Measurements from ENCODE around the gene PDE6G. TPM values are rescaled to one million over a fixed set of nuclear protein-coding genes. Genes with fewer than 3 reads are reported as not detected.

The PDE6G gene
- 0.67 TPM for total RNA-seq
- polyA plus RNA-seq: 1 to 10 TPM in 2 of 4 donors, under 1 TPM in 1, not detected in 1; 0.94 to 1.4 (median 1.1) TPM

- no peak for DNase-seq
- Mint-ChIP-seq H3K4me1 (peaks cover 0 to 10% (median 0%) of the 10 kb centered on the region in 4 donors), H3K27ac (no peak within 1 kb of the TSS), H3K9me3 (peaks cover 0 to 2% (median 0%) of the 10 kb centered on the region in 7 donors), H3K4me3 (no peak within 1 kb of the TSS), H3K36me3 (no peaks in the 10 kb centered on the region), H3K27me3 (peaks cover 5% of the 10 kb centered on the region)
- no peak within 1 kb of the TSS for H3K4me3 ChIP-seq (ENCODE audit: low read depth, low read length)
- no peaks in the 10 kb centered on the region for H3K27me3 ChIP-seq (ENCODE audit: control insufficient read depth, insufficient read depth, low read length)
- no peaks in the 10 kb centered on the region for H3K36me3 ChIP-seq (ENCODE audit: control insufficient read depth, insufficient read depth, low read length)
- peaks cover 7% of the 10 kb centered on the region for H3K4me1 ChIP-seq (ENCODE audit: control insufficient read depth, insufficient read depth, low read length, poor library complexity, severe bottlenecking)
- no peaks in the 10 kb centered on the region for H3K9me3 ChIP-seq (ENCODE audit: control insufficient read depth in 2 of 2, low read length in 2 of 2)
- no peak within 1 kb of the TSS for H3K27ac ChIP-seq (ENCODE audit: insufficient read depth, low read length, poor library complexity, severe bottlenecking)
- no peak for ATAC-seq (ENCODE audit: low read depth in 2 of 2)
Measured at GRCh38 chr17:81656118-81656743, at the start of gene PDE6G. Gene PDE6G, minus strand, starts transcription at chr17:81656542. Its CDS starts 3,237 bp downstream, at chr17:81653305.

GRCh38 chr17:81705518-81706231 lies 49.3 kb upstream of the PDE6G start:
- Mint-ChIP-seq H3K4me1 (peaks cover 0 to 46% (median 6%) of the 10 kb centered on the region in 4 donors), H3K4me3 (peak overlapping the region; percentile 19 to 85 (median 52)), H3K9me3 (no peaks in the 10 kb centered on the region), H3K27me3 (no peaks in the 10 kb centered on the region), H3K27ac (peak overlapping the region in 1 of 3 donors; percentile 91), H3K36me3 (peaks cover 7% of the 10 kb centered on the region)
- DNase-seq (no peak), ATAC-seq (ENCODE audit: low read depth in 2 of 2) (no peak)
- H3K27me3 ChIP-seq (ENCODE audit: control insufficient read depth, insufficient read depth, low read length): no peaks in the 10 kb centered on the region
- no peak overlapping the region for H3K4me3 ChIP-seq (ENCODE audit: low read depth, low read length)
- no peak overlapping the region for H3K27ac ChIP-seq (ENCODE audit: insufficient read depth, low read length, poor library complexity, severe bottlenecking)
- H3K36me3 ChIP-seq (ENCODE audit: control insufficient read depth, insufficient read depth, low read length): peaks cover 4% of the 10 kb centered on the region
- H3K9me3 ChIP-seq (ENCODE audit: control insufficient read depth in 2 of 2, low read length in 2 of 2): no peaks in the 10 kb centered on the region
- peaks cover 42% of the 10 kb centered on the region for H3K4me1 ChIP-seq (ENCODE audit: control insufficient read depth, insufficient read depth, low read length, poor library complexity, severe bottlenecking)

GRCh38 chr17:81703747-81704654 lies 47.7 kb upstream of the PDE6G start:
- Mint-ChIP-seq H3K4me3 (peak overlapping the region; percentile 82 to 94 (median 90)), H3K9me3 (no peaks in the 10 kb centered on the region), H3K27me3 (no peaks in the 10 kb centered on the region), H3K27ac (peak overlapping the region in 2 of 3 donors; percentile 82 to 85), H3K36me3 (peaks cover 9% of the 10 kb centered on the region), H3K4me1 (peaks cover 0 to 44% (median 6%) of the 10 kb centered on the region in 4 donors)
- no peaks in the 10 kb centered on the region for H3K27me3 ChIP-seq (ENCODE audit: control insufficient read depth, insufficient read depth, low read length)
- peak overlapping the region; percentile 92 for H3K27ac ChIP-seq (ENCODE audit: insufficient read depth, low read length, poor library complexity, severe bottlenecking)
- H3K36me3 ChIP-seq (ENCODE audit: control insufficient read depth, insufficient read depth, low read length): peaks cover 8% of the 10 kb centered on the region
- H3K9me3 ChIP-seq (ENCODE audit: control insufficient read depth in 2 of 2, low read length in 2 of 2): no peaks in the 10 kb centered on the region
- DNase-seq: peak in 1 of 3 donors; percentile 40
- peaks cover 35% of the 10 kb centered on the region for H3K4me1 ChIP-seq (ENCODE audit: control insufficient read depth, insufficient read depth, low read length, poor library complexity, severe bottlenecking)
- no peak for ATAC-seq (ENCODE audit: low read depth in 2 of 2)
- H3K4me3 ChIP-seq (ENCODE audit: low read depth, low read length): peak overlapping the region; percentile 77

- no peaks in the 10 kb centered on the region for H3K27me3 Mint-ChIP-seq
- Histone ChIP-seq H3K9me3 (ENCODE audit: control insufficient read depth in 2 of 2, low read length in 2 of 2) (no peaks in the 10 kb centered on the region), H3K27me3 (ENCODE audit: control insufficient read depth, insufficient read depth, low read length) (no peaks in the 10 kb centered on the region), H3K4me1 (ENCODE audit: control insufficient read depth, insufficient read depth, low read length, poor library complexity, severe bottlenecking) (peaks cover 35% of the 10 kb centered on the region), H3K4me3 (ENCODE audit: low read depth, low read length) (peak within 1 kb of the TSS; percentile 77), H3K27ac (ENCODE audit: insufficient read depth, low read length, poor library complexity, severe bottlenecking) (peak within 1 kb of the TSS; percentile 92), H3K36me3 (ENCODE audit: control insufficient read depth, insufficient read depth, low read length) (peaks cover 14% of the 10 kb centered on the region)
- no peaks in the 10 kb centered on the region for H3K9me3 Mint-ChIP-seq
- DNase-seq: peak; percentile 85 to 92 (median 85)
- ATAC-seq (ENCODE audit: low read depth in 2 of 2): peak; percentile 91 to 94
- H3K27ac Mint-ChIP-seq: peak within 1 kb of the TSS; percentile 87 to 96 (median 90)
- H3K36me3 Mint-ChIP-seq: peaks cover 16% of the 10 kb centered on the region
- peak within 1 kb of the TSS; percentile 89 to 96 (median 93) for H3K4me3 Mint-ChIP-seq
- peaks cover 0 to 44% (median 6%) of the 10 kb centered on the region in 4 donors for H3K4me1 Mint-ChIP-seq
Measured at GRCh38 chr17:81702934-81703746, 46.8 kb upstream of the PDE6G start, which contains the start of gene MRPL12. Gene MRPL12, plus strand, starts transcription at chr17:81703367. Its CDS starts 135 bp downstream, at chr17:81703502.

GRCh38 chr17:81701288-81702071 lies 45.1 kb upstream of the PDE6G start:
- peaks cover 0 to 44% (median 6%) of the 10 kb centered on the region in 4 donors for H3K4me1 Mint-ChIP-seq
- no peaks in the 10 kb centered on the region for H3K27me3 Mint-ChIP-seq
- H3K4me3 Mint-ChIP-seq: peak overlapping the region; percentile 63 to 94 (median 90)
- H3K27ac ChIP-seq (ENCODE audit: insufficient read depth, low read length, poor library complexity, severe bottlenecking): peak overlapping the region; percentile 47
- H3K9me3 ChIP-seq (ENCODE audit: control insufficient read depth in 2 of 2, low read length in 2 of 2): no peaks in the 10 kb centered on the region
- H3K36me3 Mint-ChIP-seq: peaks cover 16% of the 10 kb centered on the region
- H3K4me3 ChIP-seq (ENCODE audit: low read depth, low read length): no peak overlapping the region
- DNase-seq: no peak
- no peaks in the 10 kb centered on the region for H3K9me3 Mint-ChIP-seq
- peaks cover 24% of the 10 kb centered on the region for H3K36me3 ChIP-seq (ENCODE audit: control insufficient read depth, insufficient read depth, low read length)
- H3K4me1 ChIP-seq (ENCODE audit: control insufficient read depth, insufficient read depth, low read length, poor library complexity, severe bottlenecking): peaks cover 35% of the 10 kb centered on the region
- no peak for ATAC-seq (ENCODE audit: low read depth in 2 of 2)
- no peaks in the 10 kb centered on the region for H3K27me3 ChIP-seq (ENCODE audit: control insufficient read depth, insufficient read depth, low read length)
- peak overlapping the region in 1 of 3 donors; percentile 14 for H3K27ac Mint-ChIP-seq

GRCh38 chr17:81700353-81701287 lies 44.3 kb upstream of the PDE6G start:
- Histone ChIP-seq H3K9me3 (ENCODE audit: control insufficient read depth in 2 of 2, low read length in 2 of 2) (no peaks in the 10 kb centered on the region), H3K4me1 (ENCODE audit: control insufficient read depth, insufficient read depth, low read length, poor library complexity, severe bottlenecking) (peaks cover 35% of the 10 kb centered on the region), H3K27ac (ENCODE audit: insufficient read depth, low read length, poor library complexity, severe bottlenecking) (no peak overlapping the region), H3K4me3 (ENCODE audit: low read depth, low read length) (no peak overlapping the region), H3K27me3 (ENCODE audit: control insufficient read depth, insufficient read depth, low read length) (no peaks in the 10 kb centered on the region), H3K36me3 (ENCODE audit: control insufficient read depth, insufficient read depth, low read length) (peaks cover 29% of the 10 kb centered on the region)
- Mint-ChIP-seq H3K36me3 (peaks cover 11% of the 10 kb centered on the region), H3K27ac (peak overlapping the region in 1 of 3 donors; percentile 79), H3K27me3 (no peaks in the 10 kb centered on the region), H3K4me3 (peak overlapping the region in 3 of 4 donors; percentile 27 to 94 (median 58)), H3K9me3 (no peaks in the 10 kb centered on the region), H3K4me1 (peaks cover 0 to 39% (median 6%) of the 10 kb centered on the region in 4 donors)
- ATAC-seq (ENCODE audit: low read depth in 2 of 2) (no peak), DNase-seq (no peak)
